Measurements from ENCODE around the gene ATG9A. TPM values are rescaled to one million over a fixed set of nuclear protein-coding genes. Genes with fewer than 3 reads are reported as not detected.
A peak's percentile ranks its signal among the peaks of the same experiment; 100 is the strongest.

ATG9A gene
- total and polyA plus RNA-seq, 9 of the 15 experiments (the other 6 are each of a cell fraction or from before 2014, with no cell fraction given) = 0.25 to 65.6 (median 23.4) TPM

- TF ChIP-seq HES1 (IDR thresholded peaks at IDR 0.05; ENCODE audit: low read depth) = no peak
- TF ChIP-seq PCBP2 (IDR thresholded peaks at IDR 0.05; ENCODE audit: low read depth, low read length, poor library complexity, severe bottlenecking) = no peak
- TF ChIP-seq HOXB6 (CRISPR knock-in tag; IDR thresholded peaks at IDR 0.05; ENCODE audit: borderline replicate concordance) = no peak
- no peak for TF ChIP-seq PHF20 (IDR thresholded peaks at IDR 0.05; ENCODE audit: partially characterized antibody)
These were observed 4.9 kb upstream of the ATG9A start (continued) for GRCh38 chr2:219234331-219234730.

- Histone ChIP-seq H3K9me3 (replicated peaks; ENCODE audit: control insufficient read depth, insufficient read depth, low read depth, low read length) (no peaks in the 10 kb centered on the region), H2AFZ (ENCODE audit: low read depth, low read length) (peak overlapping the region; percentile 77), H3K9ac (ENCODE audit: insufficient read depth in 1 of 2, low read depth in 2 of 2, low read length in 2 of 2) (peak overlapping the region; percentile 96 to 97), H3K36me3 (ENCODE audit: control insufficient read depth, insufficient read depth, low read length) (peaks cover 61% of the 10 kb centered on the region), H3K4me1 (replicated peaks in 1 of 2; ENCODE audit: control insufficient read depth in 2 of 2, insufficient read depth in 2 of 2, low read length in 2 of 2) (peaks cover 13 to 16% of the 10 kb centered on the region in 2 experiments; a peak in 4 of 5 replicates), H3K4me3 (peak overlapping the region; percentile 90), H3K4me2 (ENCODE audit: insufficient read depth, low read length) (peak overlapping the region; percentile 97), H3K9me1 (ENCODE audit: control insufficient read depth, insufficient read depth, low read length) (no peaks in the 10 kb centered on the region), H3K27me3 (ENCODE audit: control insufficient read depth in 2 of 2, insufficient read depth in 2 of 2, low read length in 2 of 2) (no peaks in the 10 kb centered on the region), H3K27ac (ENCODE audit: extremely low read depth, low read depth, low read length) (peak overlapping the region; percentile 90), H3K79me2 (ENCODE audit: control insufficient read depth, insufficient read depth, low read length) (peaks cover 52% of the 10 kb centered on the region), H4K20me1 (replicated peaks; ENCODE audit: control insufficient read depth, insufficient read depth, low read length) (no peaks in the 10 kb centered on the region)
- BruUV-seq (replicated peaks) = TSS peak; percentile 76
- POLR2A ChIA-PET = interaction anchor here (0.6 to 2.1 kb wide), 9 partner anchors 9 to 53 kb away, joined by 3 to 12 read pairs (median 6); partner anchors contain the start of genes ABCB6, GLB1L, STK16 and ZFAND2B
- WGBS (ENCODE audit: insufficient coverage, low coverage, missing lambda C conversion rate) = under 1% methylated on average over 23 of the region's 24 CpGs
- peak; percentile 58 for ATAC-seq
- in situ Hi-C loops (cut with MboI) = no loop called here
- intact Hi-C loops (cut with micrococcal nuclease) = no loop called here
- peak; percentile 67 for FAIRE-seq
- DNase-seq (ENCODE audit: extremely low read depth in 1 of 4, low spot score in 3 of 4) = peak; percentile 32 to 65 (median 36)
- CTCF ChIA-PET (ENCODE audit: low intra/inter-chr PET ratio) = no interaction called here
- TF ChIP-seq, protein P1, sequence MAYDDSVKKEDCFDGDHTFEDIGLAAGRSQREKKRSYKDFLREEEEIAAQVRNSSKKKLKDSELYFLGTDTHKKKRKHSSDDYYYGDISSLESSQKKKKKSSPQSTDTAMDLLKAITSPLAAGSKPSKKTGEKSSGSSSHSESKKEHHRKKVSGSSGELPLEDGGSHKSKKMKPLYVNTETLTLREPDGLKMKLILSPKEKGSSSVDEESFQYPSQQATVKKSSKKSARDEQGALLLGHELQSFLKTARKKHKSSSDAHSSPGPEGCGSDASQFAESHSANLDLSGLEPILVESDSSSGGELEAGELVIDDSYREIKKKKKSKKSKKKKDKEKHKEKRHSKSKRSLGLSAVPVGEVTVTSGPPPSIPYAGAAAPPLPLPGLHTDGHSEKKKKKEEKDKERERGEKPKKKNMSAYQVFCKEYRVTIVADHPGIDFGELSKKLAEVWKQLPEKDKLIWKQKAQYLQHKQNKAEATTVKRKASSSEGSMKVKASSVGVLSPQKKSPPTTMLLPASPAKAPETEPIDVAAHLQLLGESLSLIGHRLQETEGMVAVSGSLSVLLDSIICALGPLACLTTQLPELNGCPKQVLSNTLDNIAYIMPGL (CRISPR knock-in tag; IDR thresholded peaks at IDR 0.05) = no peak
- TF ChIP-seq GABPB1 (CRISPR knock-in tag; IDR thresholded peaks at IDR 0.05) (0 out of 2 replicates have a peak, but pooled peaks have one; percentile 19), ZNF639 (CRISPR knock-in tag; conservative IDR thresholded peaks at IDR 0.05 in 1 of 2, IDR thresholded peaks at IDR 0.05 in 1 of 2) (peak in 1 of 2 experiments; percentile 23; a peak in 1 of 4 replicates), TFAP4 (CRISPR knock-in tag; IDR thresholded peaks at IDR 0.05; ENCODE audit: borderline replicate concordance) (0 out of 2 replicates have a peak, but pooled peaks have one; percentile 2), NFIC (IDR thresholded peaks at IDR 0.05) (0 out of 2 replicates have a peak, but pooled peaks have one; percentile 9), HES1 (IDR thresholded peaks at IDR 0.05; ENCODE audit: low read depth) (0 out of 2 replicates have a peak, but pooled peaks have one; percentile 10), ZSCAN29 (IDR thresholded peaks at IDR 0.05) (0 out of 2 replicates have a peak, but pooled peaks have one; percentile 51), EP400 (IDR thresholded peaks at IDR 0.05) (peak; percentile 66; the same call in 1 of the 2 replicates)
- TF ChIP-seq, protein P2, sequence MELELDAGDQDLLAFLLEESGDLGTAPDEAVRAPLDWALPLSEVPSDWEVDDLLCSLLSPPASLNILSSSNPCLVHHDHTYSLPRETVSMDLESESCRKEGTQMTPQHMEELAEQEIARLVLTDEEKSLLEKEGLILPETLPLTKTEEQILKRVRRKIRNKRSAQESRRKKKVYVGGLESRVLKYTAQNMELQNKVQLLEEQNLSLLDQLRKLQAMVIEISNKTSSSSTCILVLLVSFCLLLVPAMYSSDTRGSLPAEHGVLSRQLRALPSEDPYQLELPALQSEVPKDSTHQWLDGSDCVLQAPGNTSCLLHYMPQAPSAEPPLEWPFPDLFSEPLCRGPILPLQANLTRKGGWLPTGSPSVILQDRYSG (tag; conservative IDR thresholded peaks at IDR 0.05; ENCODE audit: low read depth) = no peak
These were observed 664 bp upstream of the ATG9A start for GRCh38 chr2:219230059-219230540.
